HepG2 (cell line): ENCODE measurements around the gene NAA15. TPM values are rescaled to one million over a fixed set of nuclear protein-coding genes. Genes with fewer than 3 reads are reported as not detected.

ENCODE experiments used
- ATF2 ChIP-seq: sonication (generic); formaldehyde crosslinking; IDR thresholded peaks from 2 replicates; pipeline ENCODE4 v1.4.0; 2020; ENCODE audit warnings: missing genetic modification reagents
- BHLHE40 ChIP-seq: IDR thresholded peaks from 2 replicates; pipeline ENCODE4 v1.6.1; 2011; ENCODE audit warnings: low read length, improper control_type of control experiment
- GMEB1 ChIP-seq: sonication (generic); formaldehyde crosslinking; IDR thresholded peaks from 2 replicates; pipeline ENCODE4 v1.5.1; 2020; ENCODE audit warnings: missing genetic modification reagents, mild to moderate bottlenecking, borderline replicate concordance
- NR2F6 ChIP-seq, 2 experiments: IDR thresholded peaks; 2 replicates each; pipeline ENCODE4 v1.6.1; 2016; ENCODE audit warnings: antibody characterized with exemption in 1 of 2, mild to moderate bottlenecking in 1 of 2
- POLR2AphosphoS2 ChIP-seq: IDR thresholded peaks from 2 replicates; pipeline ENCODE4 v1.6.1; 2011; ENCODE audit warnings: low read depth, low read length, improper control_type of control experiment
- XBP1 ChIP-seq: sonication (generic); formaldehyde crosslinking; IDR thresholded peaks from 2 replicates; pipeline ENCODE4 v1.5.0; 2020; ENCODE audit warnings: missing genetic modification reagents
- ZFP36L2 ChIP-seq: sonication (generic); formaldehyde crosslinking; IDR thresholded peaks from 2 replicates; pipeline ENCODE4 v1.4.0; 2020; ENCODE audit warnings: missing genetic modification reagents
- ZNF142 ChIP-seq: sonication (generic); formaldehyde crosslinking; IDR thresholded peaks from 2 replicates; pipeline ENCODE4 v1.4.0; 2020; ENCODE audit warnings: missing genetic modification reagents
- polyA plus RNA-seq, 8 experiments: library from polyadenylated mRNA; depleted of rRNA in 3 of 8; stranded (reverse) in 7 of 8; unstranded in 1 of 8; fragments of >200 nt; fragmentation: Illumina TruSeq in 4 of 8; extraction: Trizol in 4 of 8; gene quantifications; 2 replicates each; pipeline versions ENCODE4 v1.2.1 to v1.2.3, GENCODE V29; 2011 to 2016; ENCODE audit warnings: low read depth in 4 of 8, missing spikeins in 1 of 8, mixed read lengths in 1 of 8; ENCODE audit not compliant: insufficient read depth in 1 of 8
- total RNA-seq, 5 experiments: library from RNA; depleted of rRNA; stranded (reverse); fragments of >200 nt; fragmentation: Illumina TruSeq; extraction: Trizol; gene quantifications; 2 replicates each; pipeline ENCODE4 v1.2.3, GENCODE V29; 2016; ENCODE audit warnings: low read depth in 1 of 5
- TF ChIP-seq, protein P1 (sequence below), 2 experiments: sonication (generic) in 1 of 2; formaldehyde crosslinking in 1 of 2; IDR thresholded peaks; 2 replicates each; pipeline versions ENCODE4 v1.4.0 to v1.6.1; 2016 to 2020; ENCODE audit warnings: borderline replicate concordance in 1 of 2, low read depth in 1 of 2, mild to moderate bottlenecking in 1 of 2, missing genetic modification reagents in 1 of 2

NAA15 gene
- total and polyA plus RNA-seq, 2 of the 13 experiments (the other 11 are each of a cell fraction or from before 2014, with no cell fraction given), result 6.2 to 50.2 TPM

DNA sequence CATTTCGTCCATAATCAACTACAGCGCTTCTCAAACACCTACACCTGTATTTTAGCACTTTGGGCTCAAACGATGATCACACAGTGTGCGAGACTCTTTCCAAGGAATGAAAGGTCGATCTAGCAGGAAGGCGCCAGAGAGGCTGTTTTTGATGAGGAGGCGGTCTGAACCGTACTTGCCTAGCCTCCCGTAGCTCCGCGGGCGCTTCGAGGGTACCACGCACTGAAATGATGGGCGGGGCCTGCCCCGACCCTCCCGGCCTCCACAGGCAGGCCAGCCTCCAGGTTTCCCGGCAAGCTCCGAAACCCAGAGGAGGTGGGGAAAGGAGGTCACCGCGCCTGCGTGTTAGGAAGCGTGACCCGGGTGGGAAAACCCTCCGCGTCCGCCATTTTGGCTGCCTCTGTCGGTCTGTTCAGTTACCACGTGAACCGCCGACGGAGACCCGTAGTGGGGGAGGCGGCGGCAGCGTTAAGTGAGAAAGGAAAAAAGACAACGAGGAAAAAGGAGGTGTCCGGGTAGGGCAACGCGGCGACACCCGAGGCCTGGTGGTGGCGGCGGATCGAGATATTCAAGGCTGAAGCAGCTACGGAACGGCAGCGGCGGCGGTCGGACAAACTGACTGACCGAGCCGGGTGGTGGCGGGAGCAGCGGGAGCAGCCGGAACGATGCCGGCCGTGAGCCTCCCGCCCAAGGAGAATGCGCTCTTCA, at the start of gene NAA15 (continued):
- no peak for TF ChIP-seq ZNF142
- TF ChIP-seq ZFP36L2 (CRISPR knock-in tag), result no peak
- TF ChIP-seq, protein P1, sequence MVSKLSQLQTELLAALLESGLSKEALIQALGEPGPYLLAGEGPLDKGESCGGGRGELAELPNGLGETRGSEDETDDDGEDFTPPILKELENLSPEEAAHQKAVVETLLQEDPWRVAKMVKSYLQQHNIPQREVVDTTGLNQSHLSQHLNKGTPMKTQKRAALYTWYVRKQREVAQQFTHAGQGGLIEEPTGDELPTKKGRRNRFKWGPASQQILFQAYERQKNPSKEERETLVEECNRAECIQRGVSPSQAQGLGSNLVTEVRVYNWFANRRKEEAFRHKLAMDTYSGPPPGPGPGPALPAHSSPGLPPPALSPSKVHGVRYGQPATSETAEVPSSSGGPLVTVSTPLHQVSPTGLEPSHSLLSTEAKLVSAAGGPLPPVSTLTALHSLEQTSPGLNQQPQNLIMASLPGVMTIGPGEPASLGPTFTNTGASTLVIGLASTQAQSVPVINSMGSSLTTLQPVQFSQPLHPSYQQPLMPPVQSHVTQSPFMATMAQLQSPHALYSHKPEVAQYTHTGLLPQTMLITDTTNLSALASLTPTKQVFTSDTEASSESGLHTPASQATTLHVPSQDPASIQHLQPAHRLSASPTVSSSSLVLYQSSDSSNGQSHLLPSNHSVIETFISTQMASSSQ (IDR thresholded peaks at IDR 0.05; ENCODE audit: low read depth), result no peak
- TF ChIP-seq, protein P1 (CRISPR knock-in tag; IDR thresholded peaks at IDR 0.05; ENCODE audit: borderline replicate concordance), result no peak; the same call in 1 of the 2 replicates
- no peak for TF ChIP-seq BHLHE40
- peak; percentile 57; the same call in 1 of the 2 replicates for TF ChIP-seq POLR2AphosphoS2
- no peak for TF ChIP-seq XBP1 (CRISPR knock-in tag)
- TF ChIP-seq GMEB1 (CRISPR knock-in tag), result peak; percentile 69; the same call in 1 of the 2 replicates
- peak; percentile 70 for TF ChIP-seq ATF2 (CRISPR knock-in tag)
- TF ChIP-seq NR2F6 (IDR thresholded peaks at IDR 0.05), result peak; percentile 33; the same call in 1 of the 2 replicates
- peak; percentile 36; the same call in 1 of the 2 replicates for TF ChIP-seq NR2F6 (CRISPR knock-in tag; IDR thresholded peaks at IDR 0.05)
